ENCODE measurements around the gene TPCN1. TPM values are rescaled to one million over a fixed set of nuclear protein-coding genes. Genes with fewer than 3 reads are reported as not detected.

TPCN1 gene
- total RNA-seq, 1 experiment from 2014 or later, result 42.7 TPM

DNA sequence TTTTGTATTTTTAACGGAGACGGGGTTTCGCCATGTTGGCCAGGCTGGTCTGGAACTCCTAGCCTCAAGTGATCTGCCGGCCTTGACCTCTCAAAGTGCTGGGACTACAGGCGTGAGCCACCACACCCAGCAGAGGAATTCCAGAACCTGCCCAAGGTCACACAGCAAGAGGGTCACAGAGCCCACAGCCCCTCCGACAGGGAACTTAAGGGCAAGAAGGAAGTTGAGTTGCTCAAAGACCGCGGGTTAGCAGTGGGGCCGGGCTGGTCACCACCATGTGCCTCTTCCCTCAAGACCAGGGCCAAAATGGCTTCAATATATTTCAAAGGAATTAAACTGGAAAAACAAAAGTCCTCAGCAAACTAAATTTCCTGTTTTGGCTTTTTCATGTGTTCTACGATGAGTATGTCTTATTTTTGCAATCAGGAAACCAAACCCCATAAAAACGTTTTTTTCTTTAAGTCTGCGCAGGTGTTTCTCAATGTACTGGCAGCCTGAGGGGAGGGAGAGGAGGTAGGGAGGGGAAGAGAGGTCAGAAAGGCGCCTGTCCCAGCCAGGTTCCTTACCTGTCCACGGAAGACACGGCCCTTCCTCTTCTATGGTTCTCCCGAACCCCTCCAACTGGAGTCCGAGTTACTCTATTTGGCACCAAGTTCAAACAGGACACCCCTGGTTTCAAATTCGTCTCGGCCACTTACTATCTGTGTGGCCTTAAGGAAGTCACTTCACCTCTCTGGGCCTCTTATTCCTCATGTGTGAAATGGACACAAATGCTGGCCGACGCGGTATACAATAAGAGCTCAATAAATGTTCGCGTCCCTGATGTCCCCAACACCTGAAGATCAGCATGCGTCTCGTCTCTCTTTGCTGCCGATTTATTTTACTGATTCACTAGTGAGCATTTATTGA lies 112.9 kb downstream of the TPCN1 start:
- H3K4me3 ChIP-seq, result peak overlapping the region; percentile 79
- peak overlapping the region; percentile 30; the same call in 1 of the 2 replicates for H3K27ac ChIP-seq
- DNase-seq, result peak; percentile 14 to 63
- H3K4me1 ChIP-seq (replicated peaks; ENCODE audit: insufficient read depth), result no peaks in the 10 kb centered on the region; the same call in 1 of the 2 replicates
- intact Hi-C loops (cut with micrococcal nuclease; ENCODE audit: unreplicated experiment), result loop anchor here (2.0 kb wide), 1 partner anchor 25 kb away; the partner anchor contains the start of gene PLBD2
- H2AFZ ChIP-seq, result peak overlapping the region; percentile 74
- H3K36me3 ChIP-seq (ENCODE audit: low read depth), result no peaks in the 10 kb centered on the region; the same call in 1 of the 2 replicates
- peak overlapping the region; percentile 98 for H3K4me2 ChIP-seq
- no peaks in the 10 kb centered on the region for H3K9me3 ChIP-seq (ENCODE audit: insufficient read depth, low read depth)
- POLR2A ChIA-PET (ENCODE audit: unreplicated experiment), result interaction anchor here (0.5 kb wide), 1 partner anchor 216 kb away, joined by 3 read pairs; no protein-coding TSS in a partner anchor
- TF ChIP-seq, protein P1, sequence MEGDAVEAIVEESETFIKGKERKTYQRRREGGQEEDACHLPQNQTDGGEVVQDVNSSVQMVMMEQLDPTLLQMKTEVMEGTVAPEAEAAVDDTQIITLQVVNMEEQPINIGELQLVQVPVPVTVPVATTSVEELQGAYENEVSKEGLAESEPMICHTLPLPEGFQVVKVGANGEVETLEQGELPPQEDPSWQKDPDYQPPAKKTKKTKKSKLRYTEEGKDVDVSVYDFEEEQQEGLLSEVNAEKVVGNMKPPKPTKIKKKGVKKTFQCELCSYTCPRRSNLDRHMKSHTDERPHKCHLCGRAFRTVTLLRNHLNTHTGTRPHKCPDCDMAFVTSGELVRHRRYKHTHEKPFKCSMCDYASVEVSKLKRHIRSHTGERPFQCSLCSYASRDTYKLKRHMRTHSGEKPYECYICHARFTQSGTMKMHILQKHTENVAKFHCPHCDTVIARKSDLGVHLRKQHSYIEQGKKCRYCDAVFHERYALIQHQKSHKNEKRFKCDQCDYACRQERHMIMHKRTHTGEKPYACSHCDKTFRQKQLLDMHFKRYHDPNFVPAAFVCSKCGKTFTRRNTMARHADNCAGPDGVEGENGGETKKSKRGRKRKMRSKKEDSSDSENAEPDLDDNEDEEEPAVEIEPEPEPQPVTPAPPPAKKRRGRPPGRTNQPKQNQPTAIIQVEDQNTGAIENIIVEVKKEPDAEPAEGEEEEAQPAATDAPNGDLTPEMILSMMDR (conservative IDR thresholded peaks at IDR 0.05), result no peak
- no peak for TF ChIP-seq EZH2 (IDR thresholded peaks at IDR 0.05; ENCODE audit: low read depth)
- CTCF ChIA-PET, result interaction anchor here (0.6 kb wide), 1 partner anchor 137 kb away, joined by 5 read pairs; no protein-coding TSS in a partner anchor
- H3F3A ChIP-seq (ENCODE audit: insufficient read depth, low read depth), result peaks cover 13% of the 10 kb centered on the region; the same call in 1 of the 2 replicates
- no peaks in the 10 kb centered on the region for H3K27me3 ChIP-seq (ENCODE audit: insufficient read depth, low read depth)
- no peaks in the 10 kb centered on the region for H3K9me2 ChIP-seq (ENCODE audit: insufficient read depth)
- TSS peak; percentile 60 for BruUV-seq (replicated peaks)
- peaks cover 7% of the 10 kb centered on the region; the same call in 1 of the 2 replicates for H3K79me2 ChIP-seq (ENCODE audit: low read depth)
- H4K20me1 ChIP-seq (ENCODE audit: insufficient read depth), result no peaks in the 10 kb centered on the region

DNA sequence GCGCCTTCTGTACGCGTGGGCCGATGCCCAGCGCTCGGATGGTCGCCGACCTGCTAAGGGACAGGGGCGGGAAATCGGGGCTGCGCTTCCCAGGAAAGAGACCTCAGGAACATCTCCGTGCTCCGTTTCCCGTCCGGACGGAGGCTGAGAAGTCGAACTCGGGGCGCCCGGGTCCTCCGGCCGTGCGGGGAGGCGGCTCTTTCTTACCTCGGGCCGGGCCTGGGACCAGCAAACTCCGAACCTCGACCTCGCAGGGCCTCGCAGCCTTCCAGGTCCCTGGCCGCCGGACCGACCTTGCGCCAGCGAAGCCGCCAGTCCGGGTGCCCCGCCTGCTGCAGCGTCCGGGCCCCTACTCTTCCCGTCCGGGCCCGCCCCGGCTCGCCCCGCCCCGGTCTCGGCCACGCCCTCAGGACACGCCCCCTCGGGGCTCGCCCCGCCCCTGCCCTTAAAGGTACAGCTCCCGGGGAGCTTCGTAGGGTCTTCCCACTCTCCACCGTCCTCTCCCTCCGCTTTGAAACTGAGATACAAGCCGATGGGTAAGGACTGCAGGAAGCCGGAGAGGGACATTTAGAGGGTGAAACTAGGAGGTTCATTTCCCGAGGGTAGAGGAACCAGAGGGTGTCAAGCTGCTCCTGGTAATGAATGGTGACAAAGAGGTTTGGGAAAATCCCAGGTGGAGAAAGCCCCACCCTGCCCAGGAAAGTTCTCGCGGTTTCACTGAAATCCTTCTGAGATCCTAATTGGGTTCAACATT lies 113.7 kb downstream of the TPCN1 start, which contains the start of gene SLC8B1:
TSS of gene SLC8B1 (minus strand) at position 324 of the 754 bp plus-strand sequence. CDS start 2,231 bp downstream, outside the sequence.
- no peaks in the 10 kb centered on the region; the same call in 1 of the 2 replicates for H3K4me1 ChIP-seq (replicated peaks; ENCODE audit: insufficient read depth)
- peak within 1 kb of the TSS; percentile 30; the same call in 1 of the 2 replicates for H3K27ac ChIP-seq
- H4K20me1 ChIP-seq (ENCODE audit: insufficient read depth), result no peaks in the 10 kb centered on the region
- H3K9me3 ChIP-seq (ENCODE audit: insufficient read depth, low read depth), result no peaks in the 10 kb centered on the region
- ChIA-PET CTCF (interaction anchor here (0.6 kb wide), 1 partner anchor 138 kb away, joined by 5 read pairs; no protein-coding TSS in a partner anchor), POLR2A (ENCODE audit: unreplicated experiment) (interaction anchor here (0.5 to 0.7 kb wide), 4 partner anchors 111 to 217 kb away, joined by 3 to 18 read pairs (median 5); partner anchors contain the start of gene TPCN1)
- peak within 1 kb of the TSS; percentile 98 for H3K4me2 ChIP-seq
- peak within 1 kb of the TSS; percentile 74 for H2AFZ ChIP-seq
- H3K9me2 ChIP-seq (ENCODE audit: insufficient read depth), result no peaks in the 10 kb centered on the region
- no peaks in the 10 kb centered on the region; the same call in 1 of the 2 replicates for H3K36me3 ChIP-seq (ENCODE audit: low read depth)
- no TSS peak for BruUV-seq (replicated peaks)
- DNase-seq, result peak; percentile 61 to 85
- TF ChIP-seq, protein P1 (conservative IDR thresholded peaks at IDR 0.05), result no peak
- TF ChIP-seq EZH2 (IDR thresholded peaks at IDR 0.05; ENCODE audit: low read depth), result no peak
- H3K4me3 ChIP-seq, result peak within 1 kb of the TSS; percentile 79
- peaks cover 7% of the 10 kb centered on the region; the same call in 1 of the 2 replicates for H3K79me2 ChIP-seq (ENCODE audit: low read depth)
- no peaks in the 10 kb centered on the region for H3K27me3 ChIP-seq (ENCODE audit: insufficient read depth, low read depth)
- H3F3A ChIP-seq (ENCODE audit: insufficient read depth, low read depth), result peaks cover 13% of the 10 kb centered on the region; the same call in 1 of the 2 replicates
- intact Hi-C loops (cut with micrococcal nuclease; ENCODE audit: unreplicated experiment), result loop anchor here (2.0 to 5.0 kb wide), 2 partner anchors 24 to 87 kb away; partner anchors contain the start of genes PLBD2 and SDSL

DNA sequence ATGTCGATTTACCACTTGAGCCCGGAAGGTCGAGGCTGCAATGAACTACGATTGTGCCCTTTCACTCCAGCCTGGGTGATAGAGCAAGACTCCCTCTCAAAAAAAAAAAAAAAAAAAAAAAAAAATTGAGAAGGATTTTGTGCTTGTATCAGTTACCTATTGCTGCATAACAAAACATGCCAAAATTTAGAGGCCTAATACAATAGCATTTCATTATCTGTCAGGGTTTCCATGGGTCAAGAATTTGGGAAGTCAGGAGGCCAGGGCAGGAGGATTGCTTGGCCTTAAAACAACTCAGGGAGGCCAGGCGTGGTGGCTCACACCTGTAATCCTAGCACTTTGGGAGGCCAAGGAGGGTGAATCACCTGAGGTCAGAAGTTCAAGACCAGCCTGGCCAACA lies 118.3 kb downstream of the TPCN1 start:
- no peak for DNase-seq
- H3F3A ChIP-seq (ENCODE audit: insufficient read depth, low read depth), result 0 out of 2 replicates have a peak, but pooled peaks cover under 1% of the 10 kb centered on the region
- ChIA-PET POLR2A (ENCODE audit: unreplicated experiment) (no interaction called here), CTCF (no interaction called here)
- no peak overlapping the region for H2AFZ ChIP-seq
- intact Hi-C loops (cut with micrococcal nuclease; ENCODE audit: unreplicated experiment), result loop anchor here (5.0 kb wide), 1 partner anchor 83 kb away; the partner anchor contains the start of gene SDSL
- no peaks in the 10 kb centered on the region for H3K9me3 ChIP-seq (ENCODE audit: insufficient read depth, low read depth)
- no peak overlapping the region for H3K4me3 ChIP-seq
- BruUV-seq (replicated peaks), result no TSS peak
- H3K4me2 ChIP-seq, result no peak overlapping the region
- H4K20me1 ChIP-seq (ENCODE audit: insufficient read depth), result no peaks in the 10 kb centered on the region
- TF ChIP-seq, protein P1 (conservative IDR thresholded peaks at IDR 0.05), result no peak
- no peak for TF ChIP-seq EZH2 (IDR thresholded peaks at IDR 0.05; ENCODE audit: low read depth)
- no peaks in the 10 kb centered on the region for H3K4me1 ChIP-seq (replicated peaks; ENCODE audit: insufficient read depth)
- no peaks in the 10 kb centered on the region for H3K79me2 ChIP-seq (ENCODE audit: low read depth)
- no peaks in the 10 kb centered on the region for H3K36me3 ChIP-seq (ENCODE audit: low read depth)
- no peak overlapping the region for H3K27ac ChIP-seq
- H3K27me3 ChIP-seq (ENCODE audit: insufficient read depth, low read depth), result no peaks in the 10 kb centered on the region
- no peaks in the 10 kb centered on the region for H3K9me2 ChIP-seq (ENCODE audit: insufficient read depth)

Data from PC-9 (cell line).